Body of pancreas (tissue), 4 donors: ENCODE results near the gene APCDD1L.

Experiments
- CTCF ChIP-seq, 7 experiments: fragments of 450-650 bp in 4 of 7; fragments of 200-600 bp in 3 of 7; sonication (generic) in 3 of 7; IDR thresholded peaks; one replicate each; pipeline ENCODE4 v1.5.1; 2016 to 2019; ENCODE audit warnings: antibody characterized with exemption in 7 of 7
- POLR2A ChIP-seq, 3 donors: fragments of 450-650 bp; IDR thresholded peaks; one replicate each; pipeline ENCODE4 v1.6.1; 2016; ENCODE audit warnings: antibody characterized with exemption in 3 of 3, mild to moderate bottlenecking in 2 of 3

- no peak for TF ChIP-seq CTCF (IDR thresholded peaks at IDR 0.05)
- TF ChIP-seq POLR2A (IDR thresholded peaks at IDR 0.05), result no peak
Observed at GRCh38 chr20:58494923-58495622, 20.1 kb downstream of the APCDD1L start.
